ENCODE measurements around the gene SPTSSB. TPM values are rescaled to one million over a fixed set of nuclear protein-coding genes. Genes with fewer than 3 reads are reported as not detected.

SPTSSB gene
- total and polyA plus RNA-seq, 9 of the 15 experiments (the other 6 are each of a cell fraction or from before 2014, with no cell fraction given), result 0.07 TPM; not detected in 8

DNA sequence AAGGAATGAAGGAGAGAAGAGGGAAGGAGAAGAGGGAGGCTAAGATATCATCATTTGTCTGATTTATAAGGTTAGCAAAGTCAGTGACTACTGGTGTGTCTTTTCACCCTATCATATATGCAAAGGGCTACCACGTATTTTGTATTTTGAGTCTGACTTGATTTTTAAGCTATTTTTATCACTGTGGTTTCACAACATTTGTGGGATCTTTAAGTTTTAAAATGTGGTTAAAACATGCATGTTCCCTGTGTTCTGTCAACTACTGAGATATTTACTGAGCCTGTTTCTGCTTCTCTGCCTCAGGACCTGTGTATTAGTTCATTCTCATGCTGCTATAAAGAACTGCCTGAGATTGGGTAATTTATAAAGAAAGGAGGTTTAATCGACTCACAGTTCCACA is 22.5 kb upstream of the SPTSSB start:
- FAIRE-seq (no peak), ATAC-seq (no peak), DNase-seq (ENCODE audit: extremely low read depth in 1 of 4, low spot score in 3 of 4) (no peak)
- H3K36me3 ChIP-seq (ENCODE audit: control insufficient read depth, insufficient read depth, low read length), result no peaks in the 10 kb centered on the region
- no peak overlapping the region for H3K27ac ChIP-seq (ENCODE audit: extremely low read depth, low read depth, low read length)
- no peaks in the 10 kb centered on the region for H3K27me3 ChIP-seq (ENCODE audit: control insufficient read depth in 2 of 2, insufficient read depth in 2 of 2, low read length in 2 of 2)
- in situ Hi-C loops (cut with MboI), result no loop called here
- intact Hi-C loops (cut with micrococcal nuclease), result no loop called here
- H4K20me1 ChIP-seq (replicated peaks; ENCODE audit: control insufficient read depth, insufficient read depth, low read length), result no peaks in the 10 kb centered on the region
- H3K4me3 ChIP-seq, result no peak overlapping the region
- no peaks in the 10 kb centered on the region for H3K79me2 ChIP-seq (ENCODE audit: control insufficient read depth, insufficient read depth, low read length)
- no peak overlapping the region for H3K4me2 ChIP-seq (ENCODE audit: insufficient read depth, low read length)
- H3K9me3 ChIP-seq (replicated peaks; ENCODE audit: control insufficient read depth, insufficient read depth, low read depth, low read length), result no peaks in the 10 kb centered on the region
- H3K9me1 ChIP-seq (ENCODE audit: control insufficient read depth, insufficient read depth, low read length), result no peaks in the 10 kb centered on the region
- no TSS peak for BruUV-seq (replicated peaks)
- TF ChIP-seq FOXK1 (CRISPR knock-in tag; IDR thresholded peaks at IDR 0.05; ENCODE audit: borderline replicate concordance), result no peak
- no peak for TF ChIP-seq HCFC1 (IDR thresholded peaks at IDR 0.05; ENCODE audit: low read depth, low read length)
- TF ChIP-seq ZNF766 (CRISPR knock-in tag; conservative IDR thresholded peaks at IDR 0.05), result no peak
- no peak for TF ChIP-seq BCOR (IDR thresholded peaks at IDR 0.05)
- no peak for TF ChIP-seq HMG20B (CRISPR knock-in tag; IDR thresholded peaks at IDR 0.05)
- TF ChIP-seq ZNF12 (CRISPR knock-in tag; IDR thresholded peaks at IDR 0.05), result no peak
- no peak for TF ChIP-seq ZNF583 (CRISPR knock-in tag; IDR thresholded peaks at IDR 0.05)
- no peak for TF ChIP-seq MXD1 (CRISPR knock-in tag; IDR thresholded peaks at IDR 0.05; ENCODE audit: borderline replicate concordance, poor library complexity, severe bottlenecking)
- TF ChIP-seq FOXP1 (CRISPR knock-in tag; IDR thresholded peaks at IDR 0.05), result no peak
- TF ChIP-seq, protein P1, sequence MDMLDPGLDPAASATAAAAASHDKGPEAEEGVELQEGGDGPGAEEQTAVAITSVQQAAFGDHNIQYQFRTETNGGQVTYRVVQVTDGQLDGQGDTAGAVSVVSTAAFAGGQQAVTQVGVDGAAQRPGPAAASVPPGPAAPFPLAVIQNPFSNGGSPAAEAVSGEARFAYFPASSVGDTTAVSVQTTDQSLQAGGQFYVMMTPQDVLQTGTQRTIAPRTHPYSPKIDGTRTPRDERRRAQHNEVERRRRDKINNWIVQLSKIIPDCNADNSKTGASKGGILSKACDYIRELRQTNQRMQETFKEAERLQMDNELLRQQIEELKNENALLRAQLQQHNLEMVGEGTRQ (CRISPR knock-in tag; IDR thresholded peaks at IDR 0.05), result no peak
- TF ChIP-seq ZNF354B (CRISPR knock-in tag; IDR thresholded peaks at IDR 0.05), result no peak
- TF ChIP-seq ZZZ3 (IDR thresholded peaks at IDR 0.05), result no peak
- TF ChIP-seq, protein P2, sequence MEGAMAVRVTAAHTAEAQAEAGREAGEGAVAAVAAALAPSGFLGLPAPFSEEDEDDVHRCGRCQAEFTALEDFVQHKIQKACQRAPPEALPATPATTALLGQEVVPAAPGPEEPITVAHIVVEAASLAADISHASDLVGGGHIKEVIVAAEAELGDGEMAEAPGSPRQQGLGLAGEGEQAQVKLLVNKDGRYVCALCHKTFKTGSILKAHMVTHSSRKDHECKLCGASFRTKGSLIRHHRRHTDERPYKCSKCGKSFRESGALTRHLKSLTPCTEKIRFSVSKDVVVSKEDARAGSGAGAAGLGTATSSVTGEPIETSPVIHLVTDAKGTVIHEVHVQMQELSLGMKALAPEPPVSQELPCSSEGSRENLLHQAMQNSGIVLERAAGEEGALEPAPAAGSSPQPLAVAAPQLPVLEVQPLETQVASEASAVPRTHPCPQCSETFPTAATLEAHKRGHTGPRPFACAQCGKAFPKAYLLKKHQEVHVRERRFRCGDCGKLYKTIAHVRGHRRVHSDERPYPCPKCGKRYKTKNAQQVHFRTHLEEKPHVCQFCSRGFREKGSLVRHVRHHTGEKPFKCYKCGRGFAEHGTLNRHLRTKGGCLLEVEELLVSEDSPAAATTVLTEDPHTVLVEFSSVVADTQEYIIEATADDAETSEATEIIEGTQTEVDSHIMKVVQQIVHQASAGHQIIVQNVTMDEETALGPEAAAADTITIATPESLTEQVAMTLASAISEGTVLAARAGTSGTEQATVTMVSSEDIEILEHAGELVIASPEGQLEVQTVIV (CRISPR knock-in tag; IDR thresholded peaks at IDR 0.05; ENCODE audit: borderline replicate concordance), result no peak
- TF ChIP-seq BRCA1 (IDR thresholded peaks at IDR 0.05), result no peak
- no peak for TF ChIP-seq BRCA1 (CRISPR knock-in tag; IDR thresholded peaks at IDR 0.05)
- TF ChIP-seq DNMT1 (IDR thresholded peaks at IDR 0.05), result no peak
- H3K9ac ChIP-seq (ENCODE audit: insufficient read depth in 1 of 2, low read depth in 2 of 2, low read length in 2 of 2), result no peak overlapping the region
- no peak overlapping the region for H2AFZ ChIP-seq (ENCODE audit: low read depth, low read length)
- H3K4me1 ChIP-seq (replicated peaks in 1 of 2; ENCODE audit: control insufficient read depth in 2 of 2, insufficient read depth in 2 of 2, low read length in 2 of 2), result no peaks in the 10 kb centered on the region
- 0% methylated on average over 2 of the region's 2 CpGs for WGBS (ENCODE audit: insufficient coverage, low coverage, missing lambda C conversion rate)
- POLR2A ChIA-PET, result interaction anchor here (0.6 kb wide), 1 partner anchor 12 kb away, joined by 3 read pairs; no protein-coding TSS in a partner anchor
- CTCF ChIA-PET (ENCODE audit: low intra/inter-chr PET ratio), result interaction anchor here (0.6 kb wide), 1 partner anchor 523 kb away, joined by 3 read pairs; no protein-coding TSS in a partner anchor
